ENCODE results near the gene SSTR1. TPM values are rescaled to one million over a fixed set of nuclear protein-coding genes. Genes with fewer than 3 reads are reported as not detected.

SSTR1 gene
- total RNA-seq, 1 donor from 2014 or later: not detected

- intact Hi-C loops (cut with micrococcal nuclease): loop anchor here (2.0 kb wide), 1 partner anchor 45 kb away; no protein-coding TSS in a partner anchor
- no peak within 1 kb of the TSS for H3K27ac Mint-ChIP-seq
- peaks cover 34% of the 10 kb centered on the region for H3K27me3 Mint-ChIP-seq (ENCODE audit: low read depth)
- peaks cover 6% of the 10 kb centered on the region for H3K4me1 Mint-ChIP-seq (ENCODE audit: low read depth)
- H3K9me3 Mint-ChIP-seq: no peaks in the 10 kb centered on the region
- H3K4me3 Mint-ChIP-seq (ENCODE audit: low read depth): no peak within 1 kb of the TSS
- peak; percentile 9 for DNase-seq (ENCODE audit: low spot score)
- no peaks in the 10 kb centered on the region for H3K36me3 Mint-ChIP-seq (ENCODE audit: low read depth)
Measured at GRCh38 chr14:38255673-38256532, 48.2 kb downstream of the SSTR1 start, which contains the start of gene CLEC14A. TSS of gene CLEC14A (minus strand) at chr14:38256093. CDS start at chr14:38256022, 71 bp downstream.

- Mint-ChIP-seq H3K4me1 (ENCODE audit: low read depth) (peaks cover 6% of the 10 kb centered on the region), H3K36me3 (ENCODE audit: low read depth) (no peaks in the 10 kb centered on the region), H3K27ac (no peak overlapping the region), H3K4me3 (ENCODE audit: low read depth) (no peak overlapping the region), H3K9me3 (no peaks in the 10 kb centered on the region), H3K27me3 (ENCODE audit: low read depth) (peaks cover 34% of the 10 kb centered on the region)
- intact Hi-C loops (cut with micrococcal nuclease): loop anchor here (2.0 kb wide), 1 partner anchor 46 kb away; no protein-coding TSS in a partner anchor
- DNase-seq (ENCODE audit: low spot score): no peak
Measured at GRCh38 chr14:38256533-38256840, 48.8 kb downstream of the SSTR1 start.

- no peaks in the 10 kb centered on the region for H3K36me3 Mint-ChIP-seq (ENCODE audit: low read depth)
- no peak for DNase-seq (ENCODE audit: low spot score)
- intact Hi-C loops (cut with micrococcal nuclease): loop anchor here (2.0 kb wide), 1 partner anchor 47 kb away; no protein-coding TSS in a partner anchor
- H3K27ac Mint-ChIP-seq: no peak overlapping the region
- no peak overlapping the region for H3K4me3 Mint-ChIP-seq (ENCODE audit: low read depth)
- H3K9me3 Mint-ChIP-seq: no peaks in the 10 kb centered on the region
- peaks cover 32% of the 10 kb centered on the region for H3K27me3 Mint-ChIP-seq (ENCODE audit: low read depth)
- peaks cover 6% of the 10 kb centered on the region for H3K4me1 Mint-ChIP-seq (ENCODE audit: low read depth)
Measured at GRCh38 chr14:38257507-38257906, 49.8 kb downstream of the SSTR1 start.

GRCh38 chr14:38261620-38262019, 53.9 kb downstream of the SSTR1 start:
- no peaks in the 10 kb centered on the region for H3K9me3 Mint-ChIP-seq
- H3K27me3 Mint-ChIP-seq (ENCODE audit: low read depth): peaks cover 9% of the 10 kb centered on the region
- intact Hi-C loops (cut with micrococcal nuclease): no loop called here
- H3K4me1 Mint-ChIP-seq (ENCODE audit: low read depth): peaks cover under 1% of the 10 kb centered on the region
- H3K36me3 Mint-ChIP-seq (ENCODE audit: low read depth): no peaks in the 10 kb centered on the region
- no peak overlapping the region for H3K27ac Mint-ChIP-seq
- H3K4me3 Mint-ChIP-seq (ENCODE audit: low read depth): no peak overlapping the region
- no peak for DNase-seq (ENCODE audit: low spot score)

Other genes starting within 250 kb of the SSTR1 start
- gene CLEC14A, start 48.2 kb downstream of the SSTR1 start, total RNA-seq: not detected in 2 replicates